ENCODE data around the gene ZNF479. TPM values are rescaled to one million over a fixed set of nuclear protein-coding genes. Genes with fewer than 3 reads are reported as not detected.

ZNF479 gene
- total RNA-seq, 1 donor from 2014 or later, result not detected

GRCh38 chr7:57177856-57178767 lies 45.9 kb upstream of the ZNF479 start:
- no peak overlapping the region for H3K4me3 ChIP-seq (ENCODE audit: insufficient read depth, low read depth, low read length)
- H3K27ac ChIP-seq (ENCODE audit: low read depth, low read length), result no peak overlapping the region
- no peaks in the 10 kb centered on the region for H3K4me1 ChIP-seq (ENCODE audit: insufficient read depth, low read length)
- Mint-ChIP-seq H3K36me3 (ENCODE audit: low read depth, unreplicated experiment) (no peaks in the 10 kb centered on the region), H3K4me3 (ENCODE audit: unreplicated experiment) (no peak overlapping the region), H3K4me1 (ENCODE audit: low read depth, unreplicated experiment) (no peaks in the 10 kb centered on the region), H3K27ac (ENCODE audit: unreplicated experiment) (no peak overlapping the region), H3K9me3 (ENCODE audit: unreplicated experiment) (peaks cover 23% of the 10 kb centered on the region), H3K27me3 (ENCODE audit: low read depth, unreplicated experiment) (no peaks in the 10 kb centered on the region)
- no peaks in the 10 kb centered on the region for H3K27me3 ChIP-seq (ENCODE audit: insufficient read depth, low read length)
- H3K79me2 ChIP-seq (ENCODE audit: insufficient read depth, low read length), result no peaks in the 10 kb centered on the region
- H3K9ac ChIP-seq (ENCODE audit: low read length), result no peak overlapping the region
- no peak overlapping the region for H3K4me2 ChIP-seq (ENCODE audit: low read length)
- no peak for TF ChIP-seq EZH2 (IDR thresholded peaks at IDR 0.05; ENCODE audit: insufficient read depth, low read length)
- no peak for TF ChIP-seq CTCF (IDR thresholded peaks at IDR 0.05; ENCODE audit: insufficient read depth, low read depth, low read length)
- no peak for DNase-seq (ENCODE audit: low read depth)
- no peak for FAIRE-seq
- no peaks in the 10 kb centered on the region for H4K20me1 ChIP-seq (ENCODE audit: insufficient read depth, low read length)
- no peak overlapping the region for H2AFZ ChIP-seq (ENCODE audit: low read depth, low read length)
- H3K9me3 ChIP-seq (ENCODE audit: insufficient read depth, low read depth, low read length), result peaks cover 40% of the 10 kb centered on the region
- no peaks in the 10 kb centered on the region for H3K36me3 ChIP-seq (ENCODE audit: insufficient read depth, low read length)

GRCh38 chr7:57176928-57177635 lies 44.8 kb upstream of the ZNF479 start:
- no peaks in the 10 kb centered on the region for H3K36me3 ChIP-seq (ENCODE audit: insufficient read depth, low read length)
- no peaks in the 10 kb centered on the region for H3K4me1 Mint-ChIP-seq (ENCODE audit: low read depth, unreplicated experiment)

More at GRCh38 chr7:57176928-57177635, 44.8 kb upstream of the ZNF479 start:
- no peaks in the 10 kb centered on the region for H3K27me3 Mint-ChIP-seq (ENCODE audit: low read depth, unreplicated experiment)
- H4K20me1 ChIP-seq (ENCODE audit: insufficient read depth, low read length), result no peaks in the 10 kb centered on the region
- H3K9ac ChIP-seq (ENCODE audit: low read length), result no peak overlapping the region
- no peaks in the 10 kb centered on the region for H3K27me3 ChIP-seq (ENCODE audit: insufficient read depth, low read length)
- H3K4me2 ChIP-seq (ENCODE audit: low read length), result no peak overlapping the region
- no peak overlapping the region for H3K27ac Mint-ChIP-seq (ENCODE audit: unreplicated experiment)
- H3K27ac ChIP-seq (ENCODE audit: low read depth, low read length), result no peak overlapping the region
- H3K4me3 ChIP-seq (ENCODE audit: insufficient read depth, low read depth, low read length), result no peak overlapping the region
- FAIRE-seq, result no peak
- H3K4me1 ChIP-seq (ENCODE audit: insufficient read depth, low read length), result no peaks in the 10 kb centered on the region
- DNase-seq (ENCODE audit: low read depth), result no peak
- H2AFZ ChIP-seq (ENCODE audit: low read depth, low read length), result no peak overlapping the region
- H3K9me3 ChIP-seq (ENCODE audit: insufficient read depth, low read depth, low read length), result peaks cover 36% of the 10 kb centered on the region
- H3K36me3 Mint-ChIP-seq (ENCODE audit: low read depth, unreplicated experiment), result no peaks in the 10 kb centered on the region
- H3K9me3 Mint-ChIP-seq (ENCODE audit: unreplicated experiment), result peaks cover 21% of the 10 kb centered on the region
- H3K4me3 Mint-ChIP-seq (ENCODE audit: unreplicated experiment), result no peak overlapping the region
- no peaks in the 10 kb centered on the region for H3K79me2 ChIP-seq (ENCODE audit: insufficient read depth, low read length)
- TF ChIP-seq CTCF (IDR thresholded peaks at IDR 0.05; ENCODE audit: insufficient read depth, low read depth, low read length) (no peak), EZH2 (IDR thresholded peaks at IDR 0.05; ENCODE audit: insufficient read depth, low read length) (no peak)

Measured in astrocyte (in vitro differentiated cells and primary cell).